Esophagus muscularis mucosa (tissue), 4 donors: ENCODE measurements around the gene LAMA1. TPM values are rescaled to one million over a fixed set of nuclear protein-coding genes. Genes with fewer than 3 reads are reported as not detected.

Source experiments
- DNase-seq: peaks from one replicate; pipeline ENCODE4 v3.0.0-alpha.2; 2017; ENCODE audit errors: extremely low spot score
- H3K27ac ChIP-seq, 4 donors: fragments of 200-600 bp; sonication (generic); replicated peaks in 1 of 4; 1 replicate in 3 of 4; 2 replicates in 1 of 4; pipeline ENCODE4 v1.5.1; 2016 to 2019; ENCODE audit warnings: mild to moderate bottlenecking in 1 of 4
- H3K27me3 ChIP-seq, 4 donors: fragments of 200-600 bp; sonication (generic); one replicate each; pipeline versions ENCODE4 v1.5.1 to v1.6.0; 2016 to 2019
- H3K36me3 ChIP-seq, 4 donors: fragments of 200-600 bp; sonication (generic); one replicate each; pipeline ENCODE4 v1.5.1; 2016 to 2019
- H3K4me1 ChIP-seq, 4 donors: fragments of 200-600 bp; sonication (generic); one replicate each; pipeline ENCODE4 v1.5.1; 2016 to 2019
- H3K4me3 ChIP-seq, 4 donors: fragments of 200-600 bp; sonication (generic); 1 replicate in 2 of 4; 2 replicates in 2 of 4; pipeline ENCODE4 v1.5.1; 2016 to 2019; ENCODE audit warnings: mild to moderate bottlenecking in 4 of 4, moderate library complexity in 1 of 4
- H3K9me3 ChIP-seq, 4 donors: fragments of 200-600 bp; sonication (generic); 1 replicate in 3 of 4; 2 replicates in 1 of 4; pipeline ENCODE4 v1.5.1; 2016 to 2019
- CTCF ChIP-seq, 3 experiments: fragments of 200-600 bp in 2 of 3; fragments of 450-650 bp in 1 of 3; sonication (generic) in 2 of 3; IDR thresholded peaks; one replicate each; pipeline ENCODE4 v1.5.1; 2017 to 2019; ENCODE audit warnings: antibody characterized with exemption in 3 of 3, mild to moderate bottlenecking in 2 of 3, moderate library complexity in 1 of 3
- EP300 ChIP-seq: sonication (generic); formaldehyde crosslinking; IDR thresholded peaks from one replicate; pipeline ENCODE4 v1.6.1; 2017; ENCODE audit warnings: antibody characterized with exemption
- POLR2A ChIP-seq: fragments of 450-650 bp; IDR thresholded peaks from one replicate; pipeline ENCODE4 v1.6.1; 2017; ENCODE audit warnings: antibody characterized with exemption, moderate library complexity, mild to moderate bottlenecking, low read depth
- POLR2AphosphoS5 ChIP-seq, 2 donors: sonication (generic); formaldehyde crosslinking; IDR thresholded peaks; one replicate each; pipeline ENCODE4 v1.6.1; 2017; ENCODE audit warnings: antibody characterized with exemption in 2 of 2
- WGBS: methylation state at CpG from one replicate; pipeline ENCODE4 v1.1.5; 2018; 5-methylcytosine and 5-hydroxymethylcytosine counted together
- intact Hi-C: fragments of 100-400 bp; cut with DNase I; formaldehyde crosslinking; loops from one replicate; pipeline ENCODE4 v1.15.1; 2023
- total RNA-seq, 4 donors: library from RNA; depleted of rRNA; stranded (reverse); fragments of >200 nt; gene quantifications; one replicate each; pipeline versions ENCODE4 v1.1.0 to v1.2.1, GENCODE V29; 2016

The LAMA1 gene
- total RNA-seq, 4 donors from 2014 or later, result 0.17 to 0.69 (median 0.37) TPM

GRCh38 chr18:7158216-7158615 is 40.6 kb upstream of the LAMA1 start:
- intact Hi-C loops, result no loop called here
- Histone ChIP-seq H3K27me3 (no peaks in the 10 kb centered on the region), H3K27ac (no peak overlapping the region), H3K4me1 (no peaks in the 10 kb centered on the region), H3K4me3 (no peak overlapping the region), H3K36me3 (no peaks in the 10 kb centered on the region), H3K9me3 (no peaks in the 10 kb centered on the region)
- whole genome bisulfite sequencing, result 90% methylated on average over 10 of the region's 10 CpGs
- no peak for DNase-seq
- no peak for TF ChIP-seq EP300
- no peak for TF ChIP-seq POLR2A
- TF ChIP-seq CTCF (IDR thresholded peaks at IDR 0.05), result no peak
- no peak for TF ChIP-seq POLR2AphosphoS5 (IDR thresholded peaks at IDR 0.05)

- Histone ChIP-seq H3K4me1 (no peaks in the 10 kb centered on the region), H3K4me3 (no peak overlapping the region), H3K36me3 (no peaks in the 10 kb centered on the region), H3K9me3 (no peaks in the 10 kb centered on the region), H3K27me3 (no peaks in the 10 kb centered on the region), H3K27ac (no peak overlapping the region)
- intact Hi-C loops, result no loop called here
- no peak for DNase-seq
- WGBS, result 86% methylated on average over 3 of the region's 3 CpGs
- no peak for TF ChIP-seq EP300
- no peak for TF ChIP-seq POLR2AphosphoS5 (IDR thresholded peaks at IDR 0.05)
- no peak for TF ChIP-seq CTCF (IDR thresholded peaks at IDR 0.05)
- TF ChIP-seq POLR2A, result no peak
Observed at GRCh38 chr18:7157760-7158159, 40.2 kb upstream of the LAMA1 start.

DNA sequence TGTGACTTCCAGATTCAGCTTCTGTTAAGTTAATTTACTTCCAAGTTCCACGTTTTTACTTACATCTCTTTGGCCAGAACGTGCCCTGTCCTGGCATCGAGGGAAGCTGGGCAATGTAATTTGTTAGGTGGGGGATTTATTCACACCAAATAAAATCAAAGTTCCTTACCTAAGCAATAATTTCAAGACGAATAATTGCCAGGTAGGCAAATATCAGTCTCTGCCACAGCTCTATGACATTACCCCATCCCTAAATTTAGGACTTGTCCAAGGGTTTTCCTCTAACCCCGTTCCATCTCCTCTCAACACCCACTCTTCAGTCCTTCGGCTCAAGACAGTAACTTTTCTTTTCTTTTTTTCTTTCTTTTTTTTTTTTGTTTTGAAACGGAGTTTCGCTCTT is 38.3 kb upstream of the LAMA1 start:
- Histone ChIP-seq H3K27ac (no peak overlapping the region), H3K27me3 (no peaks in the 10 kb centered on the region), H3K4me3 (no peak overlapping the region), H3K36me3 (no peaks in the 10 kb centered on the region), H3K9me3 (no peaks in the 10 kb centered on the region), H3K4me1 (no peaks in the 10 kb centered on the region)
- intact Hi-C loops, result no loop called here
- WGBS, result 91% methylated on average over 8 of the region's 8 CpGs
- DNase-seq, result no peak
- TF ChIP-seq POLR2AphosphoS5 (IDR thresholded peaks at IDR 0.05) (no peak), EP300 (no peak), POLR2A (no peak)

DNA sequence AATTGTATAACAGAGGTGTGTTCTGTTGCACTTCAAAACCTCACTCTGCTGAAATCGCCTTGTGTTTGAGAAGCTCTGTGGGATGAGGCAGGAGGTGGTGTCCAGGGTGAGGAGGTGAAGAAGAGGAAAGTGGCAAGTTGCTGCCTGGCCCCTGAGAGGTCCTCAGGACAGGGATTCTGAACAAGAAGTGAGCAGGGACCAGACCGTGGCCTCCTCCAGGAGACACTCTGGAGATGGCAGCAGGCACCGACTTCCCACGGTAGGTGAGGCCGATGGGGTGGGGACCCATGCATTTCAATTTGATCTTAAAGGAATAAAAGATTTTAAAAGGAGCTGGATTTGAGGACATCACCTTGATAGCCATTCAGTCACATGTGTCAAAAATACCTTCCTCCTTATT is 37.5 kb upstream of the LAMA1 start:
- Histone ChIP-seq H3K36me3 (no peaks in the 10 kb centered on the region), H3K27me3 (no peaks in the 10 kb centered on the region), H3K4me1 (no peaks in the 10 kb centered on the region), H3K4me3 (no peak overlapping the region), H3K27ac (no peak overlapping the region), H3K9me3 (no peaks in the 10 kb centered on the region)
- TF ChIP-seq EP300, result no peak
- TF ChIP-seq POLR2AphosphoS5 (IDR thresholded peaks at IDR 0.05), result no peak
- TF ChIP-seq CTCF (IDR thresholded peaks at IDR 0.05), result no peak
- TF ChIP-seq POLR2A, result no peak
- no peak for DNase-seq
- intact Hi-C loops, result no loop called here
- whole genome bisulfite sequencing, result 92% methylated on average over 5 of the region's 5 CpGs

GRCh38 chr18:7152440-7152839 is 34.8 kb upstream of the LAMA1 start:
- no peaks in the 10 kb centered on the region for H3K4me1 ChIP-seq
- no peak overlapping the region for H3K4me3 ChIP-seq
- no peaks in the 10 kb centered on the region for H3K27me3 ChIP-seq
- intact Hi-C loops, result no loop called here
- DNase-seq, result peak; percentile 53
- H3K27ac ChIP-seq, result no peak overlapping the region
- no peaks in the 10 kb centered on the region for H3K36me3 ChIP-seq
- 57% methylated on average over 1 of the region's 1 CpG for WGBS
- no peaks in the 10 kb centered on the region for H3K9me3 ChIP-seq
- TF ChIP-seq POLR2A (no peak), POLR2AphosphoS5 (IDR thresholded peaks at IDR 0.05) (no peak), CTCF (IDR thresholded peaks at IDR 0.05) (no peak), EP300 (no peak)
